Activated CD8-positive, alpha-beta T cell treated with anti-CD3 and anti-CD28 coated beads for 36 hours (primary cell): ENCODE measurements around the gene DIRAS2. TPM values are rescaled to one million over a fixed set of nuclear protein-coding genes. Genes with fewer than 3 reads are reported as not detected.

Experiments used
- ATAC-seq: fragments of 200-7000 bp; cut with Tn5 transposase; one replicate; pipeline ENCODE4 v1.10.0; 2021; ENCODE audit warnings: mild to moderate bottlenecking, moderate library complexity
- CTCF ChIA-PET: fragments of 350-600 bp; sonication (Branson Sonifier 250); formaldehyde crosslinking; loops from one replicate; lab custom pipeline; 2021; ENCODE audit warnings: antibody characterized with exemption; lab: Charles Lee
- POLR2A ChIA-PET: fragments of 350-600 bp; sonication (Branson Sonifier 250); formaldehyde crosslinking; loops from one replicate; lab custom pipeline; 2021; ENCODE audit warnings: antibody characterized with exemption; lab: Charles Lee
- DNase-seq: peaks from one replicate; pipeline ENCODE4 v3.0.0-alpha.2; 2020
- H3K27ac Mint-ChIP-seq: one replicate; pipeline ENCODE4 v1.8.0; 2021; ENCODE audit warnings: mild to moderate bottlenecking, mixed read lengths
- H3K27me3 Mint-ChIP-seq: one replicate; pipeline ENCODE4 v1.8.0; 2021; ENCODE audit warnings: mixed read lengths
- H3K36me3 Mint-ChIP-seq: one replicate; pipeline ENCODE4 v1.8.0; 2021; ENCODE audit warnings: low read depth, mixed read lengths
- H3K4me1 Mint-ChIP-seq: one replicate; pipeline ENCODE4 v1.8.0; 2021; ENCODE audit warnings: low read depth, mixed read lengths
- H3K4me3 Mint-ChIP-seq: one replicate; pipeline ENCODE4 v1.8.0; 2021; ENCODE audit warnings: mild to moderate bottlenecking, moderate library complexity, mixed read lengths
- H3K9me3 Mint-ChIP-seq: one replicate; pipeline ENCODE4 v1.8.0; 2021; ENCODE audit warnings: mixed read lengths
- intact Hi-C: fragments of 100-400 bp; cut with micrococcal nuclease; formaldehyde crosslinking; loops from one replicate; pipeline ENCODE4 v1.10.0; 2022
- total RNA-seq, 2 experiments: library from RNA; stranded (reverse); gene quantifications; one replicate each; pipeline ENCODE4 v1.2.3, GENCODE V29; 2021
- TF ChIP-seq, protein P1 (sequence below): fragments of 200-600 bp; IDR thresholded peaks from one replicate; pipeline ENCODE4 v1.8.0; 2022; ENCODE audit warnings: antibody characterized with exemption, mild to moderate bottlenecking

The DIRAS2 gene
- total RNA-seq, 2 experiments from 2014 or later: not detected

- Mint-ChIP-seq H3K36me3 (no peaks in the 10 kb centered on the region), H3K4me3 (no peak overlapping the region), H3K4me1 (no peaks in the 10 kb centered on the region), H3K27me3 (peaks cover 34% of the 10 kb centered on the region), H3K27ac (no peak overlapping the region), H3K9me3 (no peaks in the 10 kb centered on the region)
- ATAC-seq (no peak), DNase-seq (no peak)
- TF ChIP-seq, protein P1, sequence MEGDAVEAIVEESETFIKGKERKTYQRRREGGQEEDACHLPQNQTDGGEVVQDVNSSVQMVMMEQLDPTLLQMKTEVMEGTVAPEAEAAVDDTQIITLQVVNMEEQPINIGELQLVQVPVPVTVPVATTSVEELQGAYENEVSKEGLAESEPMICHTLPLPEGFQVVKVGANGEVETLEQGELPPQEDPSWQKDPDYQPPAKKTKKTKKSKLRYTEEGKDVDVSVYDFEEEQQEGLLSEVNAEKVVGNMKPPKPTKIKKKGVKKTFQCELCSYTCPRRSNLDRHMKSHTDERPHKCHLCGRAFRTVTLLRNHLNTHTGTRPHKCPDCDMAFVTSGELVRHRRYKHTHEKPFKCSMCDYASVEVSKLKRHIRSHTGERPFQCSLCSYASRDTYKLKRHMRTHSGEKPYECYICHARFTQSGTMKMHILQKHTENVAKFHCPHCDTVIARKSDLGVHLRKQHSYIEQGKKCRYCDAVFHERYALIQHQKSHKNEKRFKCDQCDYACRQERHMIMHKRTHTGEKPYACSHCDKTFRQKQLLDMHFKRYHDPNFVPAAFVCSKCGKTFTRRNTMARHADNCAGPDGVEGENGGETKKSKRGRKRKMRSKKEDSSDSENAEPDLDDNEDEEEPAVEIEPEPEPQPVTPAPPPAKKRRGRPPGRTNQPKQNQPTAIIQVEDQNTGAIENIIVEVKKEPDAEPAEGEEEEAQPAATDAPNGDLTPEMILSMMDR: no peak
- intact Hi-C loops: no loop called here
- ChIA-PET POLR2A (no interaction called here), CTCF (no interaction called here)
These were observed 2.3 kb downstream of the DIRAS2 start for GRCh38 chr9:90640361-90640760.

- POLR2A ChIA-PET: no interaction called here
- Mint-ChIP-seq H3K36me3 (no peaks in the 10 kb centered on the region), H3K4me3 (no peak overlapping the region), H3K9me3 (no peaks in the 10 kb centered on the region), H3K4me1 (no peaks in the 10 kb centered on the region), H3K27ac (no peak overlapping the region), H3K27me3 (peaks cover 25% of the 10 kb centered on the region)
- CTCF ChIA-PET: no interaction called here
- TF ChIP-seq, protein P1: no peak
- no peak for ATAC-seq
- intact Hi-C loops: no loop called here
- DNase-seq: no peak
These were observed 5.0 kb downstream of the DIRAS2 start for GRCh38 chr9:90637626-90638025.

DNA sequence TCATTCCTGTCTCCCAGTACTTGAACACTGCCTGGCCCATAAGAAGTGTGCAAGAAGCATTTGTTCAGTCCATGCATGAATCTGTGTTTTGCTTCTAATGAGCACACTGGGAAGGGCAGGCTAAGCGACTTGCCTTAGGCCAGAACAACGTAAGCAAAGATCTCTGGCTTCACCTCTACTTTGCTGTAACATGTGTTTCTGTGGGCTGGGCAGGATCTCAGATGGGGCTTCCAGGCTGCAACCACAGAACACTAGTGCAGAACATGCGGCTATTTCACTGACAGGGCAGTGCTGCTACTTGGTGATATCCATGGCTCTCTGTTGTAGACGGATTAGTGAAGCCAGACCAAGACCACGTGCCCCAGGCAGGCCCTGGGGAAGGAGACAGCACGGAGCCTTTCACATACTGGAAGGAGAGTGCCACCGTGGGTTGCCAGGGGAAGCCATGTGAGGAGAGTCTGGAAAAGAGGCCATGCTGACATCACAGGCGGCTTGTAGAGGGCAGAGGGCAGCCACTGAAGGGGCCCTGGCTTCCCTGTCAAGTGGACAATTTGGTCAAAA is 9.9 kb downstream of the DIRAS2 start:
- no peak for ATAC-seq
- ChIA-PET CTCF (no interaction called here), POLR2A (no interaction called here)
- no peak for DNase-seq
- TF ChIP-seq, protein P1: no peak
- H3K4me1 Mint-ChIP-seq: no peaks in the 10 kb centered on the region
- H3K4me3 Mint-ChIP-seq: no peak overlapping the region
- intact Hi-C loops: no loop called here
- H3K27me3 Mint-ChIP-seq: peaks cover 3% of the 10 kb centered on the region
- no peak overlapping the region for H3K27ac Mint-ChIP-seq
- H3K9me3 Mint-ChIP-seq: no peaks in the 10 kb centered on the region
- H3K36me3 Mint-ChIP-seq: no peaks in the 10 kb centered on the region

DNA sequence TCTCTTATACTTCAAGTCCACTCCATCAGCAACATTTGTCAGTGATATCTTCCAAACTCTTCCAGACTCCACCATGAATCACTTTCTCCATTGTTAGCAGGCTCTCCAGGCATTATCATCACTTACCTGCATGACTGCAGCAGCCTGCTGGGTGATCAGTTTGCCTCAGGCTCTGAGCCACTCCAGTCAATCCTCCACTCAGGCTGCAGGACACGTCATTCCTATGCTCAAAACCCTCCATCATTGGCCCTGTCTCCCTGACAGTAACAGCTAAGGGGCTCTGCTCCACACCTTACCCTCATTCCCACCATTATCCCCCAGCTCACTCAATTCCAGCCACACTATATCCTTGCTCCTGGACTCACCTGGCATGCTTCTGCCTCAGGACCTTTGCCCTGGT is 10.7 kb downstream of the DIRAS2 start:
- intact Hi-C loops: no loop called here
- Mint-ChIP-seq H3K27ac (no peak overlapping the region), H3K36me3 (no peaks in the 10 kb centered on the region), H3K4me3 (no peak overlapping the region), H3K9me3 (no peaks in the 10 kb centered on the region), H3K4me1 (no peaks in the 10 kb centered on the region), H3K27me3 (no peaks in the 10 kb centered on the region)
- POLR2A ChIA-PET: no interaction called here
- CTCF ChIA-PET: no interaction called here
- no peak for ATAC-seq
- TF ChIP-seq, protein P1: no peak
- DNase-seq: no peak

GRCh38 chr9:90629991-90630390 is 12.6 kb downstream of the DIRAS2 start:
- no peak for DNase-seq
- Mint-ChIP-seq H3K27me3 (no peaks in the 10 kb centered on the region), H3K9me3 (no peaks in the 10 kb centered on the region), H3K4me3 (no peak overlapping the region), H3K27ac (no peak overlapping the region), H3K4me1 (no peaks in the 10 kb centered on the region), H3K36me3 (no peaks in the 10 kb centered on the region)
- no peak for ATAC-seq
- CTCF ChIA-PET: no interaction called here
- TF ChIP-seq, protein P1: no peak
- intact Hi-C loops: no loop called here
- POLR2A ChIA-PET: no interaction called here
